OCI-LY3 (cell line): ENCODE data around the gene ACTR10.

Experiments used
- H2AFZ ChIP-seq: fragments of 200-600, 300-600 bp; shearing (Covaris generic); 2 replicates; pipeline ENCODE4 v1.6.0; 2014; ENCODE audit warnings: antibody characterized with exemption, low read depth, low read length
- H3K27ac ChIP-seq: fragments of 200-600, 300-600 bp; sonication (generic); 2 replicates; pipeline ENCODE4 v1.5.1; 2014; ENCODE audit warnings: mild to moderate bottlenecking, low read length, moderate library complexity, mixed read lengths
- H3K27me3 ChIP-seq: fragments of 200-600, 300-600 bp; sonication (generic); 2 replicates; pipeline ENCODE4 v1.6.1; 2014; ENCODE audit warnings: low read depth, low read length, mixed read lengths
- H3K36me3 ChIP-seq: fragments of 200-600, 300-600 bp; sonication (generic); replicated peaks from 2 replicates; pipeline ENCODE3; 2014; ENCODE audit warnings: low read depth, low read length, mixed read lengths
- H3K4me1 ChIP-seq: fragments of 300-600, 200-600 bp; sonication (generic); 2 replicates; pipeline ENCODE4 v1.6.1; 2014; ENCODE audit warnings: low read length, mixed read lengths
- H3K4me2 ChIP-seq: fragments of 200-600, 300-600 bp; sonication (generic); 2 replicates; pipeline ENCODE4 v1.6.1; 2014; ENCODE audit warnings: low read length, mixed read lengths
- H3K4me3 ChIP-seq: fragments of 300-600, 200-600 bp; sonication (generic); 2 replicates; pipeline ENCODE4 v1.5.1; 2014; ENCODE audit warnings: antibody characterized with exemption, mild to moderate bottlenecking, low read length, moderate library complexity
- H3K79me2 ChIP-seq: fragments of 300-600, 200-600 bp; shearing (Covaris generic); 2 replicates; pipeline ENCODE4 v1.6.1; 2014; ENCODE audit warnings: mild to moderate bottlenecking, low read length, mixed read lengths
- H3K9ac ChIP-seq: fragments of 300-600, 200-600 bp; shearing (Covaris generic); 2 replicates; pipeline ENCODE4 v1.6.0; 2014; ENCODE audit warnings: mild to moderate bottlenecking, low read length, moderate library complexity
- H3K9me3 ChIP-seq: fragments of 200-600, 300-600 bp; shearing (Covaris generic); 2 replicates; pipeline ENCODE4 v1.6.1; 2014; ENCODE audit warnings: low read length, mixed read lengths; ENCODE audit not compliant: insufficient read depth
- H4K20me1 ChIP-seq: fragments of 200-600, 300-600 bp; sonication (generic); 2 replicates; pipeline ENCODE4 v1.6.1; 2016; ENCODE audit warnings: low read length, mixed read lengths; ENCODE audit not compliant: insufficient read depth
- CTCF ChIP-seq: fragments of 200-600, 300-600 bp; sonication (generic); IDR thresholded peaks from 2 replicates; pipeline ENCODE4 v1.5.1; 2014; ENCODE audit warnings: antibody characterized with exemption, low read length, low read depth
- EZH2phosphoT487 ChIP-seq: fragments of 200-600 bp; shearing (Covaris generic); IDR thresholded peaks from 2 replicates; pipeline ENCODE4 v1.6.1; 2018; ENCODE audit warnings: antibody characterized with exemption, mixed run types, low read depth

Gene ACTR10

GRCh38 chr14:58283730-58284129 is 83.8 kb downstream of the ACTR10 start:
- Histone ChIP-seq H3K9me3 (no peaks in the 10 kb centered on the region), H2AFZ (no peak overlapping the region), H3K4me2 (no peak overlapping the region), H3K9ac (no peak overlapping the region), H3K27me3 (no peaks in the 10 kb centered on the region), H4K20me1 (peaks cover 13% of the 10 kb centered on the region), H3K4me3 (no peak overlapping the region), H3K4me1 (peaks cover 31% of the 10 kb centered on the region), H3K27ac (no peak overlapping the region), H3K36me3 (peaks cover 42% of the 10 kb centered on the region), H3K79me2 (peaks cover 96% of the 10 kb centered on the region)
- TF ChIP-seq CTCF = no peak
- no peak for TF ChIP-seq EZH2phosphoT487

- TF ChIP-seq CTCF (no peak), EZH2phosphoT487 (no peak)
- H3K4me1 ChIP-seq = peaks cover 31% of the 10 kb centered on the region
- H4K20me1 ChIP-seq = peaks cover 13% of the 10 kb centered on the region
- no peak overlapping the region for H3K4me3 ChIP-seq
- no peak overlapping the region for H3K27ac ChIP-seq
- H3K27me3 ChIP-seq = no peaks in the 10 kb centered on the region
- H3K9me3 ChIP-seq = no peaks in the 10 kb centered on the region
- no peak overlapping the region for H3K4me2 ChIP-seq
- H3K9ac ChIP-seq = no peak overlapping the region
- no peak overlapping the region for H2AFZ ChIP-seq
- peaks cover 96% of the 10 kb centered on the region for H3K79me2 ChIP-seq
- H3K36me3 ChIP-seq = peaks cover 46% of the 10 kb centered on the region
Observed at GRCh38 chr14:58285132-58285531, 85.2 kb downstream of the ACTR10 start.
